Measurements from ENCODE around the gene LRRC71. TPM values are rescaled to one million over a fixed set of nuclear protein-coding genes. Genes with fewer than 3 reads are reported as not detected.

LRRC71 gene
- total RNA-seq, 1 donor from 2014 or later, result not detected

- no peak for TF ChIP-seq CTCF (IDR thresholded peaks at IDR 0.05; ENCODE audit: unreplicated experiment)
- no peak for DNase-seq (ENCODE audit: low spot score, unreplicated experiment)
- no peaks in the 10 kb centered on the region for H3K36me3 Mint-ChIP-seq (ENCODE audit: insufficient read depth)
- no peaks in the 10 kb centered on the region for H3K9me3 Mint-ChIP-seq (ENCODE audit: low read depth)
- H3K4me3 Mint-ChIP-seq (ENCODE audit: low read depth), result no peak overlapping the region
- H3K27ac Mint-ChIP-seq, result no peak overlapping the region
- peaks cover 76% of the 10 kb centered on the region for H3K27me3 Mint-ChIP-seq
- no peaks in the 10 kb centered on the region for H3K4me1 Mint-ChIP-seq (ENCODE audit: low read depth)
Measured at GRCh38 chr1:156885880-156886355, 34.5 kb upstream of the LRRC71 start.

- no peaks in the 10 kb centered on the region for H3K9me3 Mint-ChIP-seq (ENCODE audit: low read depth)
- H3K36me3 Mint-ChIP-seq (ENCODE audit: insufficient read depth), result no peaks in the 10 kb centered on the region
- no peak for DNase-seq (ENCODE audit: low spot score, unreplicated experiment)
- TF ChIP-seq CTCF (IDR thresholded peaks at IDR 0.05; ENCODE audit: unreplicated experiment), result no peak
- H3K27me3 Mint-ChIP-seq, result peaks cover 79% of the 10 kb centered on the region
- no peak overlapping the region for H3K4me3 Mint-ChIP-seq (ENCODE audit: low read depth)
- H3K4me1 Mint-ChIP-seq (ENCODE audit: low read depth), result no peaks in the 10 kb centered on the region
- H3K27ac Mint-ChIP-seq, result no peak overlapping the region
Measured at GRCh38 chr1:156886583-156887281, 33.7 kb upstream of the LRRC71 start.

GRCh38 chr1:156887317-156887716 is 33.1 kb upstream of the LRRC71 start:
- no peak for TF ChIP-seq CTCF (IDR thresholded peaks at IDR 0.05; ENCODE audit: unreplicated experiment)
- Mint-ChIP-seq H3K4me3 (ENCODE audit: low read depth) (no peak overlapping the region), H3K36me3 (ENCODE audit: insufficient read depth) (no peaks in the 10 kb centered on the region), H3K27me3 (peaks cover 79% of the 10 kb centered on the region), H3K9me3 (ENCODE audit: low read depth) (no peaks in the 10 kb centered on the region), H3K27ac (no peak overlapping the region), H3K4me1 (ENCODE audit: low read depth) (no peaks in the 10 kb centered on the region)
- no peak for DNase-seq (ENCODE audit: low spot score, unreplicated experiment)

- DNase-seq (ENCODE audit: low spot score, unreplicated experiment), result no peak
- Mint-ChIP-seq H3K27me3 (peaks cover 79% of the 10 kb centered on the region), H3K27ac (no peak overlapping the region), H3K36me3 (ENCODE audit: insufficient read depth) (no peaks in the 10 kb centered on the region), H3K4me1 (ENCODE audit: low read depth) (no peaks in the 10 kb centered on the region), H3K9me3 (ENCODE audit: low read depth) (no peaks in the 10 kb centered on the region), H3K4me3 (ENCODE audit: low read depth) (no peak overlapping the region)
- no peak for TF ChIP-seq CTCF (IDR thresholded peaks at IDR 0.05; ENCODE audit: unreplicated experiment)
Measured at GRCh38 chr1:156887734-156888133, 32.7 kb upstream of the LRRC71 start.

GRCh38 chr1:156889802-156890580 is 30.4 kb upstream of the LRRC71 start:
- Mint-ChIP-seq H3K36me3 (ENCODE audit: insufficient read depth) (no peaks in the 10 kb centered on the region), H3K27me3 (peaks cover 76% of the 10 kb centered on the region), H3K4me1 (ENCODE audit: low read depth) (no peaks in the 10 kb centered on the region), H3K9me3 (ENCODE audit: low read depth) (no peaks in the 10 kb centered on the region), H3K27ac (no peak overlapping the region), H3K4me3 (ENCODE audit: low read depth) (no peak overlapping the region)
- peak; percentile 69 for DNase-seq (ENCODE audit: low spot score, unreplicated experiment)
- peak; percentile 88 for TF ChIP-seq CTCF (IDR thresholded peaks at IDR 0.05; ENCODE audit: unreplicated experiment)
